Germinal center (tissue), 1 donor: ENCODE measurements around the gene MYLK4.
"Not testable (repeated sequence)": the region's sequence is repeated elsewhere in the genome, so short reads cannot be mapped to it uniquely, and the experiment has no call there.

Experiments
- DNase-seq: peaks from one replicate; pipeline ENCODE4 v3.0.0; 2012; ENCODE audit warnings: mixed read lengths, low spot score

Gene MYLK4

GRCh38 chr6:2777249-2777648 is 26.5 kb upstream of the MYLK4 start:
- DNase-seq = no peak

- DNase-seq = no peak
These were observed 24.3 kb upstream of the MYLK4 start for GRCh38 chr6:2775003-2775402.

- no peak for DNase-seq
These were observed 22.7 kb upstream of the MYLK4 start for GRCh38 chr6:2773449-2773848.

- no peak for DNase-seq
These were observed 22.1 kb upstream of the MYLK4 start for GRCh38 chr6:2772840-2773239.

GRCh38 chr6:2771079-2771478 is 20.4 kb upstream of the MYLK4 start:
- DNase-seq = no peak

GRCh38 chr6:2770171-2770570 is 19.4 kb upstream of the MYLK4 start:
- DNase-seq = no peak

GRCh38 chr6:2768696-2769095 is 18.0 kb upstream of the MYLK4 start:
- no peak for DNase-seq

- no peak for DNase-seq
These were observed 17.2 kb upstream of the MYLK4 start for GRCh38 chr6:2767657-2768524.

- no peak for DNase-seq
These were observed 16.3 kb upstream of the MYLK4 start for GRCh38 chr6:2766767-2767656.

- DNase-seq = peak; percentile 36
These were observed 15.4 kb upstream of the MYLK4 start for GRCh38 chr6:2765896-2766766.

- peak; percentile 95 for DNase-seq
These were observed 14.6 kb upstream of the MYLK4 start, which contains the start of gene WRNIP1 for GRCh38 chr6:2765166-2765895. Gene WRNIP1 (plus strand): TSS chr6:2765393. CDS start chr6:2765623, 230 bp downstream.

- DNase-seq = peak; percentile 70
These were observed 14.0 kb upstream of the MYLK4 start for GRCh38 chr6:2764610-2765165.

GRCh38 chr6:2763876-2764540 is 13.3 kb upstream of the MYLK4 start:
- DNase-seq = no peak

GRCh38 chr6:2763345-2763841 is 12.7 kb upstream of the MYLK4 start:
- DNase-seq = no peak

- not testable (repeated sequence) for DNase-seq
These were observed 12.1 kb upstream of the MYLK4 start for GRCh38 chr6:2762868-2763267.

GRCh38 chr6:2760882-2761842 is 10.4 kb upstream of the MYLK4 start:
- peak; percentile 22 for DNase-seq

- DNase-seq = no peak
These were observed 8.3 kb upstream of the MYLK4 start for GRCh38 chr6:2758980-2759379.

- no peak for DNase-seq
These were observed 6.0 kb upstream of the MYLK4 start for GRCh38 chr6:2756687-2757224.

GRCh38 chr6:2756241-2756640 is 5.5 kb upstream of the MYLK4 start:
- no peak for DNase-seq
